ENCODE results near the gene KCNQ1. TPM values are rescaled to one million over a fixed set of nuclear protein-coding genes. Genes with fewer than 3 reads are reported as not detected.

KCNQ1 gene
- total RNA-seq, 1 donor from 2014 or later: 2.6 TPM

DNA sequence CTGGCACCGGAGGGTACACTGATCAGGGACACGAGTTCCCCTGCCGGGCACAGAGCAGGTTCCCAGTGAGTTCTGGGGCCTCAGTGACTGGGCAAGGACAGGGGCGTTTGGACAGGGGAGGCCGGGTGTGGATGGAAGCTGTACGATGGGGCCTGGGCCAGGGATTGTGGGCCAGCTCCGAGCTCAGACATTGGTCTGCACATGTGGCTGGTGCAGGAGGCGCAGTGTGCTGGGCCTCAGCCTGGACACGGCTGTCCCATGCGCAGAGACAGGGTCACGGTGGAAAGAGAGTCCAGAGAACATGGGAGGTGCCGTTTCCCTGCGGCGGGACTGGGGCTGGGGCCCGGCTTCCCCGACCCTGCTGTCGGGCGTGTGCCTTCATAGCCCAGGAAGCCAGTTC is 380.0 kb downstream of the KCNQ1 start:
- H3K4me1 ChIP-seq (ENCODE audit: control insufficient read depth in 3 of 3, insufficient read depth in 3 of 3, low read length in 3 of 3): peaks cover 35 to 39% (median 36%) of the 10 kb centered on the region in 3 donors

DNA sequence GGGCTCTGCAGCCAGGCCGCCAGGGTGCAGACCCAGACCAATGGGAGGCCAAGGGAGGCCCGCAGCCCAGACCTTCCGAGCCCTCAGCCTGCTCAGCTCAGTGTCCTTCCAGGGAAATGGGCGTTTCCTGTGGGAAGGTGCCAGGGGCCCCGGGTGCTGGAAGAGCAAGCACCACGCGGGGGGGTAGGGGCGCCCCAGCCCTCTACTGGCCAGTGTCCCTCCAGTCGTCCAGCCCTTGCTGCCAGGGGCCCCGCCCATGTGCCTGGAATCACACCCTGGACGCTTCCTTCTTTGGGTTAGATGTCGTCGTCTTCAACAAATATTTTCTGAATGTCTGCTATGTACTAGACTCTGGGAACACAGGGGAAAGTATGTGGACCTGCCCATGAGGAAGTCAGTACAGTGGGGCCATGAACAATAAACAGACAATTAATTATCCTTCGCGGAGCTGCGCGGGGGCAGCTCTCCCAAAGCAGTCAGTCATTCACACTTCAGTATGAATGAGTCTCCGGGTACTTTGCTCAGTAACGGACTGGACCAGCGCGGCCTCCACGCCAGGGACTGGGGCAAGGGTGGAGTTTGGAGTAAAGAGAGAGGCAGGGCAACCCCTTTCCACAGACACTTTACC is 380.6 kb downstream of the KCNQ1 start:
- Histone ChIP-seq H3K36me3 (ENCODE audit: control insufficient read depth in 3 of 3, insufficient read depth in 3 of 3, low read length in 3 of 3) (no peaks in the 10 kb centered on the region), H3K9me3 (ENCODE audit: control insufficient read depth in 3 of 3, low read length in 3 of 3) (peaks cover 2 to 6% (median 4%) of the 10 kb centered on the region in 3 donors), H3K27ac (ENCODE audit: low read depth, low read length) (peak overlapping the region; percentile 83), H3K4me3 (ENCODE audit: low read length in 3 of 3) (peak overlapping the region in 2 of 3 donors; percentile 13 to 48), H3K9ac (ENCODE audit: low read depth in 1 of 3, low read length in 3 of 3) (peak overlapping the region; percentile 62 to 74 (median 71)), H3K27me3 (ENCODE audit: control insufficient read depth in 3 of 3, insufficient read depth in 3 of 3, low read length in 3 of 3) (peaks cover 0 to 17% (median 4%) of the 10 kb centered on the region in 3 donors), H3K4me1 (ENCODE audit: control insufficient read depth in 3 of 3, insufficient read depth in 3 of 3, low read length in 3 of 3) (peaks cover 35 to 41% (median 36%) of the 10 kb centered on the region in 3 donors)

More for the DNA sequence above, 380.0 kb downstream of the KCNQ1 start:
- Histone ChIP-seq H3K27ac (ENCODE audit: low read depth, low read length) (peak overlapping the region; percentile 83), H3K9ac (ENCODE audit: low read depth in 1 of 3, low read length in 3 of 3) (peak overlapping the region in 1 of 3 donors; percentile 71), H3K9me3 (ENCODE audit: control insufficient read depth in 3 of 3, low read length in 3 of 3) (peaks cover 2 to 6% (median 4%) of the 10 kb centered on the region in 3 donors), H3K27me3 (ENCODE audit: control insufficient read depth in 3 of 3, insufficient read depth in 3 of 3, low read length in 3 of 3) (peaks cover 0 to 17% (median 4%) of the 10 kb centered on the region in 3 donors), H3K36me3 (ENCODE audit: control insufficient read depth in 3 of 3, insufficient read depth in 3 of 3, low read length in 3 of 3) (no peaks in the 10 kb centered on the region), H3K4me3 (ENCODE audit: low read length in 3 of 3) (no peak overlapping the region)

DNA sequence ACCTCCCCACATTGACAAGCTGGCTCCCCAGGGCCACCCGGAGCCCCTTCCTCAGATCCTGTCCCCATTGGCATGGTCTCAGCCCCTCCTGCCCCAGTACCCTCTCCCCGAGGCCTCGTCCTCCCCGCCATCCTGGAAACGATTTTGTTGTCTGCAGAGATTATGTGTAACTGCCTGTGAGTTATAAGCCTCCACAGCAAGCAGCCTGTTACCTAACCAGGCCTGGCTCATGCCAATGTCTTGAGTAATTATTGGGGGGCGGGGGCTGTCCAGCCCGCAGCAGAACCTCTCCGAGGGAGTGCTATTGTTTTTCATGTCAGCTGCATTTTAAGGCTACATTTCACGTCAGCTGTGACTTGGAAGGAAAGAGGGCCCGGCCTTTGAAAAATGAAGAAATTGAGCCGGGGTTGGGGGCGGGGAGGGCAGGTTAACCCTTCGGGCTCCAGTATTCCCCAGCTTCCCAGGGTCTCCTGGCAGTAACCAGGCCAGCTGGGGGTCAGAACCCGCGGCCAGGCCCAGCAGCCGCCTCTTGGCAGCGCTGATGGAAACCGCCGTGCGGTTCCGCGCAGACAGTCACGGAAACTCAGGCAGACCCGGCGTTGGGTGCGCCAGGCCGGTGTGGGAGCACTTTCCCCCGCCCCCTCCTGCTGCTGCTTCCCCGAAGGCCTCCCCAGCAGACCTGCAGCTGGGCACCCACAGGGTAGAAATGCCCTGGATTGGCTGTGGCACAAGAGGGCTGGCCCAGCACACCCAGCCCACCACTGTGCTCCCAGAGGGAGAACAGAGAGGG is 381.3 kb downstream of the KCNQ1 start:
- H3K4me3 ChIP-seq (ENCODE audit: low read length in 3 of 3): peak overlapping the region in 2 of 3 donors; percentile 29 to 48
- H3K4me1 ChIP-seq (ENCODE audit: control insufficient read depth in 3 of 3, insufficient read depth in 3 of 3, low read length in 3 of 3): peaks cover 35 to 42% (median 36%) of the 10 kb centered on the region in 3 donors
- peak overlapping the region; percentile 62 to 74 (median 71) for H3K9ac ChIP-seq (ENCODE audit: low read depth in 1 of 3, low read length in 3 of 3)

DNA sequence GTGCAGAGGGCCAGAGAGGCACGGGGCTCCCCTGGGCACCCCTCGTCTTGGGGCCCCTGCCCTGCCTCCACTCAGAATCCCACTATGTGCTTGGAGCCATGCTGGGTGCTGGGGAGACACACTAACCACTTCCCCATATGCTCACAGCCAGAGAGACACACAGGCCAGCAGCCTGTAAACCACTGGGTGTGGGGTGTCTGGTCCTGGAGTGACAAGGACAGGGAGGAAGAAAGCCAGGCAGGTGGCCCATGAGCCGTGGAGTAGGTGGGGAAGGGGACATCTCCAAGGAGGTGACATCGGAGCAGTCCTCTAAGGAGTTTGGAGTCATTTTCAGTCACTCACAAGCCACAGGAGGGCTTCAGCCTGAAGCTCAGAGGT is 381.9 kb downstream of the KCNQ1 start:
- peak overlapping the region in 1 of 3 donors; percentile 50 for H3K9ac ChIP-seq (ENCODE audit: low read depth in 1 of 3, low read length in 3 of 3)
- H3K4me1 ChIP-seq (ENCODE audit: control insufficient read depth in 3 of 3, insufficient read depth in 3 of 3, low read length in 3 of 3): peaks cover 35 to 45% (median 36%) of the 10 kb centered on the region in 3 donors
- peaks cover 0 to 17% (median 4%) of the 10 kb centered on the region in 3 donors for H3K27me3 ChIP-seq (ENCODE audit: control insufficient read depth in 3 of 3, insufficient read depth in 3 of 3, low read length in 3 of 3)
- H3K9me3 ChIP-seq (ENCODE audit: control insufficient read depth in 3 of 3, low read length in 3 of 3): peaks cover 2 to 6% (median 4%) of the 10 kb centered on the region in 3 donors
- H3K36me3 ChIP-seq (ENCODE audit: control insufficient read depth in 3 of 3, insufficient read depth in 3 of 3, low read length in 3 of 3): no peaks in the 10 kb centered on the region
- H3K4me3 ChIP-seq (ENCODE audit: low read length in 3 of 3): peak overlapping the region in 1 of 3 donors; percentile 29
- H3K27ac ChIP-seq (ENCODE audit: low read depth, low read length): peak overlapping the region; percentile 83

More for the DNA sequence above, 381.3 kb downstream of the KCNQ1 start:
- Histone ChIP-seq H3K9me3 (ENCODE audit: control insufficient read depth in 3 of 3, low read length in 3 of 3) (peaks cover 2 to 6% (median 4%) of the 10 kb centered on the region in 3 donors), H3K27ac (ENCODE audit: low read depth, low read length) (peak overlapping the region; percentile 83), H3K27me3 (ENCODE audit: control insufficient read depth in 3 of 3, insufficient read depth in 3 of 3, low read length in 3 of 3) (peaks cover 0 to 17% (median 4%) of the 10 kb centered on the region in 3 donors), H3K36me3 (ENCODE audit: control insufficient read depth in 3 of 3, insufficient read depth in 3 of 3, low read length in 3 of 3) (no peaks in the 10 kb centered on the region)

DNA sequence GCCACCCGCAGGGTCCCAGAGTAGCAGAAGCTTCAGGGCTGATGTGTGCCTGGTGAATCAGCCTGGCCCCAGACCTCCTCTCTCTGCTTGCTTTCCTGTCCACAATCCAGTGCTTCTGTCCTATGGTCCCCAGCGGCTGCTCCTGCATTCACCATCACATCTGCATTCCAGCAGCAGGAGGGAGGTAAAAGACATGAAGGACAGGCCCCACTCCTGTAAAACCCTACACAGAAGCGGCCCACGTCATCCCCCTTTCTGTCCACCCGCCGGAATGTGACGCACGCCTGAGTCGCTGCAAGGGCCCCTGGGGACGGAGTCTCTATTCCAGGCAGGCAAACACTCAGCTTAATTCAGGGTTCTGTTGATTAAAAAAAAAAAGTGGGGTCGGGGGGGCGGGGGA is 382.4 kb downstream of the KCNQ1 start:
- H3K4me3 ChIP-seq (ENCODE audit: low read length in 3 of 3): no peak overlapping the region
- H3K36me3 ChIP-seq (ENCODE audit: control insufficient read depth in 3 of 3, insufficient read depth in 3 of 3, low read length in 3 of 3): no peaks in the 10 kb centered on the region
- H3K9me3 ChIP-seq (ENCODE audit: control insufficient read depth in 3 of 3, low read length in 3 of 3): peaks cover 2 to 6% (median 4%) of the 10 kb centered on the region in 3 donors
- H3K27ac ChIP-seq (ENCODE audit: low read depth, low read length): peak overlapping the region; percentile 83
- H3K9ac ChIP-seq (ENCODE audit: low read depth in 1 of 3, low read length in 3 of 3): peak overlapping the region in 1 of 3 donors; percentile 50
- peaks cover 35 to 47% (median 36%) of the 10 kb centered on the region in 3 donors for H3K4me1 ChIP-seq (ENCODE audit: control insufficient read depth in 3 of 3, insufficient read depth in 3 of 3, low read length in 3 of 3)
- peaks cover 2 to 15% (median 4%) of the 10 kb centered on the region in 3 donors for H3K27me3 ChIP-seq (ENCODE audit: control insufficient read depth in 3 of 3, insufficient read depth in 3 of 3, low read length in 3 of 3)

DNA sequence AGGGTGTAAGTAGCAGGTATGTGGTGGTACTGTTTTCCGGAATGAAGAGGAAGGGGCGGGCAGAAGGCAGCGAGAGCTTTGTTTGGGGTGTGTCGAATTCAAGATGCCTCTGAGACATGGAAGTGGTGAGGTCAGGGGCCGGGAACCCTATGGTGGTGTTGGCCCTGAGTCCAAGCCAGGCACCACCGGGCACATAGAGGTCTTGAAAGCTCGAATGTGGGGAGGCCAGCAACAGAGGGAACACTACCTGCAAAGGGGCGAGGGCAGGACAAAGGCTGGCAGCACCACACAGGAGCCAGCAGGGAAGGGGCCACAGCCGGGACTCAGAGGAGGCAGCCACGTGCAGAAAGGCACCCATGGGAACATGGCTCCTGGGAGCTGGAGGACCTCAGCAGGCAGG is 383.0 kb downstream of the KCNQ1 start:
- no peak overlapping the region for H3K27ac ChIP-seq (ENCODE audit: low read depth, low read length)
- H3K9me3 ChIP-seq (ENCODE audit: control insufficient read depth in 3 of 3, low read length in 3 of 3): peaks cover 2 to 6% (median 4%) of the 10 kb centered on the region in 3 donors
- H3K27me3 ChIP-seq (ENCODE audit: control insufficient read depth in 3 of 3, insufficient read depth in 3 of 3, low read length in 3 of 3): peaks cover 2 to 12% (median 4%) of the 10 kb centered on the region in 3 donors
- no peaks in the 10 kb centered on the region for H3K36me3 ChIP-seq (ENCODE audit: control insufficient read depth in 3 of 3, insufficient read depth in 3 of 3, low read length in 3 of 3)
- peaks cover 35 to 47% (median 36%) of the 10 kb centered on the region in 3 donors for H3K4me1 ChIP-seq (ENCODE audit: control insufficient read depth in 3 of 3, insufficient read depth in 3 of 3, low read length in 3 of 3)
- no peak overlapping the region for H3K9ac ChIP-seq (ENCODE audit: low read depth in 1 of 3, low read length in 3 of 3)
- no peak overlapping the region for H3K4me3 ChIP-seq (ENCODE audit: low read length in 3 of 3)

DNA sequence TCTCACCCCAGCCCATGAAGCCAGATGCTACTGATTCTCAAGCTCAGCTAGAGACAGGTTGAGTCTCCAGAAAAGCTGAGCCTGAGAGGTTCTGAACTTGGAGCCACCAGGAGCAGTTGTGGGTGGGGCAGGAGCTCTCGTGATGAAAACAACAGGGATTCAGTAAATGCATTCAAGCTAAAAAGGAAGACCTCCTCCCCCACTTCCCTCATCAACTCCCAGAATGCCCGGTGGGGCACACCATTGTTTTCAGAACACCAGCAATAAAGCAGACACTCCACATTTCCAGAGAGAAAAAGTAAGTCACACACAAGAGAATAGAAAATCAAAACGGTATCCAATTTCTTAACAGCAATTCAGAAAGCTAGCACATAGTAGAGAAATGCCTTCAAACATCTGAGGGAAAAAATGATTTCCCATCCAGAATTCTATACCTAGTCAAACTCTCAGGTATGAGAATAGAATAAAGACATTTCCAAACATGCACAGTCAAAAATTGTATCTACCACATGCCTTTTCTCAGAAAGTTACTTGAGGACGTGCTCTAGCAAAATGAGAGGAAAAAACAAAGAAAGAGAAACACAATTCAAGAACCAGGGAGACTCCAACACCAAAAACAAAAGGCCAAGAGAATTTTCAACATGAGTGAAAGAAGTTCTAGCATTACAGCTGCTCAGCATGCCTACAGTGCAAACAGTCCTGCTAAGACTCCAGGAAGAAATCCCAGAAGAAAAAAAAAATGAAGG is 383.9 kb downstream of the KCNQ1 start:
- Histone ChIP-seq H3K4me1 (ENCODE audit: control insufficient read depth in 3 of 3, insufficient read depth in 3 of 3, low read length in 3 of 3) (peaks cover 35 to 47% (median 36%) of the 10 kb centered on the region in 3 donors), H3K4me3 (ENCODE audit: low read length in 3 of 3) (no peak overlapping the region), H3K27me3 (ENCODE audit: control insufficient read depth in 3 of 3, insufficient read depth in 3 of 3, low read length in 3 of 3) (peaks cover 2 to 12% (median 4%) of the 10 kb centered on the region in 3 donors), H3K36me3 (ENCODE audit: control insufficient read depth in 3 of 3, insufficient read depth in 3 of 3, low read length in 3 of 3) (no peaks in the 10 kb centered on the region), H3K9me3 (ENCODE audit: control insufficient read depth in 3 of 3, low read length in 3 of 3) (peaks cover 0 to 6% (median 2%) of the 10 kb centered on the region in 3 donors), H3K9ac (ENCODE audit: low read depth in 1 of 3, low read length in 3 of 3) (no peak overlapping the region), H3K27ac (ENCODE audit: low read depth, low read length) (no peak overlapping the region)

DNA sequence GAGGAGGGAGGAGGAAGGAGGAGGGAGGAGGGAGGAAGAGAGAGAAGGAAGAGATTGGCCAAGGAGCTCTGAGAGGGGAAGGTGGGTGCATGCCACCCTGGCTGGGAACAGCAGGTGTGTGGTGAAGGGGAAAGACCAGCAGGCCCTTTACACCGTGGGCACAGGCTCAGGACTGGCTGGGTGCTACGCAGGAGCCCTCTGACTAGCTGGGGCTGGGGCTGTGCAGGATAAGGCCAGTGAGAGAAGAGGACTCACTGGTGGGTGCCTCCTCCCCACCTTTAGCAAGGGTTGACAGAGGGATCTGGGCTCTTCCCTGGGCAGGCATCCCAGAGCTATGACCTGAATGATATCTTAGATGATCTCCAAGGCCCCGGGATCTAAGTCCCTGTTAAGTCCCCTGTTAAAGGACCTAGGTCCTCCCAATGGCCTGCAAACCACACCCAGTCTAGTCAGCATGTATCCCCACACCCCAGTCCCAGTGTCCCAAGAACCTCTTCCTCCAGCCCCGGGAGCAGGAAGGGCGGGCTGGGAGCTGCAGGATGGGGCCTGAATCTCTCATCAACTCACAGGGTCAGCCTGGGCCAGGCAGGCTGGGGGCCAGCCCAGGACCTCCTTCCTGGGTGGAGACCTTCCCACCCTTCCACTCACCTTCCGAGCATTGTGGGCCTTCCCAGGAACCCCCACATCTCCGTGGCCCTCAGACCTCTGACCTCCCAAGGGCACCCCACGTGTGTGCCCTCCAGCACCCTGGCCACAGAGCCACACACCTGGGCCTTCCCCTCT is 385.4 kb downstream of the KCNQ1 start:
- peaks cover 23 to 32% (median 25%) of the 10 kb centered on the region in 3 donors for H3K4me1 ChIP-seq (ENCODE audit: control insufficient read depth in 3 of 3, insufficient read depth in 3 of 3, low read length in 3 of 3)

DNA sequence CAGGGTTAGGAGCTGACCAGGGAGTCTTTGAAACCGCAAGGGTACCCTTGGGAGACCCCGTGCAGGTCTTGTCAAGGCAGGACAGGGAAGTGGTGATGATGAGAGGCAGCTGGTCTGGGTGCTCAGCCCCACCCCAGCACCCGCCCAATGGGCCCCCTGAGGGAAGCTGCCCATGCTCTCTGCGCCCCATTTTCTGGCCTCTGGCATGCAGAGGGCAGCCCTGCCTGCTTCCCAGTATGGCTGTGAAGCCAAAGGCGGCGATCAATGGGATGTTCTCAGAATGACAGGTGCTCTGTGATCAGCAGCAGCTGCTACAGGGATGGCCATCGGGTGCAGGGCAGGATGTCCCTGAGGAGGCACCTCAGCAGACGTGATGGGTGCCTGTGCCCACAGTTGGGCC is 386.1 kb downstream of the KCNQ1 start:
- H3K36me3 ChIP-seq (ENCODE audit: control insufficient read depth in 3 of 3, insufficient read depth in 3 of 3, low read length in 3 of 3): no peaks in the 10 kb centered on the region
- H3K4me1 ChIP-seq (ENCODE audit: control insufficient read depth in 3 of 3, insufficient read depth in 3 of 3, low read length in 3 of 3): peaks cover 16 to 25% (median 18%) of the 10 kb centered on the region in 3 donors
- H3K9me3 ChIP-seq (ENCODE audit: control insufficient read depth in 3 of 3, low read length in 3 of 3): peaks cover 0 to 6% (median 2%) of the 10 kb centered on the region in 3 donors
- no peak overlapping the region for H3K27ac ChIP-seq (ENCODE audit: low read depth, low read length)
- no peak overlapping the region for H3K9ac ChIP-seq (ENCODE audit: low read depth in 1 of 3, low read length in 3 of 3)
- H3K27me3 ChIP-seq (ENCODE audit: control insufficient read depth in 3 of 3, insufficient read depth in 3 of 3, low read length in 3 of 3): peaks cover 0 to 2% (median 0%) of the 10 kb centered on the region in 3 donors
- H3K4me3 ChIP-seq (ENCODE audit: low read length in 3 of 3): no peak overlapping the region

More for the DNA sequence above, 385.4 kb downstream of the KCNQ1 start:
- Histone ChIP-seq H3K9ac (ENCODE audit: low read depth in 1 of 3, low read length in 3 of 3) (no peak overlapping the region), H3K36me3 (ENCODE audit: control insufficient read depth in 3 of 3, insufficient read depth in 3 of 3, low read length in 3 of 3) (no peaks in the 10 kb centered on the region), H3K9me3 (ENCODE audit: control insufficient read depth in 3 of 3, low read length in 3 of 3) (peaks cover 0 to 6% (median 2%) of the 10 kb centered on the region in 3 donors), H3K27ac (ENCODE audit: low read depth, low read length) (no peak overlapping the region), H3K27me3 (ENCODE audit: control insufficient read depth in 3 of 3, insufficient read depth in 3 of 3, low read length in 3 of 3) (peaks cover 0 to 2% (median 0%) of the 10 kb centered on the region in 3 donors), H3K4me3 (ENCODE audit: low read length in 3 of 3) (no peak overlapping the region)

Measured in skeletal muscle tissue (tissue), 4 donors.